HepG2 (cell line): ENCODE measurements around the gene TMEM135. TPM values are rescaled to one million over a fixed set of nuclear protein-coding genes. Genes with fewer than 3 reads are reported as not detected.

Source experiments
- ARID2 ChIP-seq: sonication (generic); formaldehyde crosslinking; IDR thresholded peaks from 2 replicates; pipeline ENCODE4 v1.8.1; 2022; ENCODE audit warnings: mild to moderate bottlenecking, missing genetic modification reagents, borderline replicate concordance
- CHCHD3 ChIP-seq: sonication (generic); formaldehyde crosslinking; IDR thresholded peaks from 2 replicates; pipeline ENCODE4 v1.8.0; 2022; ENCODE audit warnings: mild to moderate bottlenecking, missing genetic modification reagents, moderate library complexity
- FOXA1 ChIP-seq, 2 experiments: fragments of 450-650 bp in 1 of 2; sonication (generic) in 1 of 2; formaldehyde crosslinking in 1 of 2; IDR thresholded peaks; 2 replicates each; pipeline versions ENCODE4 v1.4.0 to v1.6.1; 2016 to 2020; ENCODE audit warnings: missing genetic modification reagents in 1 of 2
- HCFC1 ChIP-seq: fragments of 150-350 bp; IDR thresholded peaks from 2 replicates; pipeline ENCODE4 v1.6.1; 2014; ENCODE audit warnings: low read depth, low read length
- KDM5B ChIP-seq: sonication (generic); formaldehyde crosslinking; IDR thresholded peaks from 2 replicates; pipeline ENCODE4 v1.4.0; 2020; ENCODE audit warnings: missing genetic modification reagents, mild to moderate bottlenecking, borderline replicate concordance
- MED8 ChIP-seq: sonication (generic); formaldehyde crosslinking; IDR thresholded peaks from 2 replicates; pipeline ENCODE4 v1.8.1; 2023; ENCODE audit warnings: mild to moderate bottlenecking, missing genetic modification reagents; ENCODE audit not compliant: insufficient replicate concordance
- PPARG ChIP-seq: conservative IDR thresholded peaks from 2 replicates; pipeline ENCODE4 v1.6.1; 2016; ENCODE audit warnings: missing biosample characterization, missing genetic modification reagents
- RNF219 ChIP-seq: sonication (generic); formaldehyde crosslinking; IDR thresholded peaks from 2 replicates; pipeline ENCODE4 v1.5.0; 2020; ENCODE audit warnings: mild to moderate bottlenecking, missing genetic modification reagents
- SETDB1 ChIP-seq: sonication (generic); formaldehyde crosslinking; IDR thresholded peaks from 2 replicates; pipeline ENCODE4 v1.5.1; 2020; ENCODE audit warnings: missing genetic modification reagents, mild to moderate bottlenecking, borderline replicate concordance
- YY1 ChIP-seq: IDR thresholded peaks from 2 replicates; pipeline ENCODE4 v1.6.1; 2011; ENCODE audit warnings: low read length, low read depth, moderate library complexity, mild to moderate bottlenecking; ENCODE audit not compliant: insufficient read depth, insufficient replicate concordance
- ZNF12 ChIP-seq: sonication (generic); formaldehyde crosslinking; IDR thresholded peaks from 2 replicates; pipeline ENCODE4 v1.5.0; 2020; ENCODE audit warnings: missing genetic modification reagents
- ZNF484 ChIP-seq: sonication (generic); formaldehyde crosslinking; IDR thresholded peaks from 2 replicates; pipeline ENCODE4 v1.5.1; 2020; ENCODE audit warnings: mild to moderate bottlenecking, low read depth, missing genetic modification reagents, borderline replicate concordance
- ZNF563 ChIP-seq: sonication (generic); formaldehyde crosslinking; IDR thresholded peaks from 2 replicates; pipeline ENCODE4 v1.8.0; 2022; ENCODE audit warnings: mild to moderate bottlenecking, moderate library complexity, missing genetic modification reagents
- ZNF713 ChIP-seq: sonication (generic); formaldehyde crosslinking; IDR thresholded peaks from 2 replicates; pipeline ENCODE4 v1.4.0; 2020; ENCODE audit warnings: mild to moderate bottlenecking, missing genetic modification reagents
- polyA plus RNA-seq, 8 experiments: library from polyadenylated mRNA; depleted of rRNA in 3 of 8; stranded (reverse) in 7 of 8; unstranded in 1 of 8; fragments of >200 nt; fragmentation: Illumina TruSeq in 4 of 8; extraction: Trizol in 4 of 8; gene quantifications; 2 replicates each; pipeline versions ENCODE4 v1.2.1 to v1.2.3, GENCODE V29; 2011 to 2016; ENCODE audit warnings: low read depth in 4 of 8, missing spikeins in 1 of 8, mixed read lengths in 1 of 8; ENCODE audit not compliant: insufficient read depth in 1 of 8
- total RNA-seq, 5 experiments: library from RNA; depleted of rRNA; stranded (reverse); fragments of >200 nt; fragmentation: Illumina TruSeq; extraction: Trizol; gene quantifications; 2 replicates each; pipeline ENCODE4 v1.2.3, GENCODE V29; 2016; ENCODE audit warnings: low read depth in 1 of 5
- TF ChIP-seq, protein P1 (sequence below): sonication (generic); formaldehyde crosslinking; IDR thresholded peaks from 2 replicates; pipeline ENCODE4 v1.4.0; 2020; ENCODE audit warnings: mild to moderate bottlenecking, missing genetic modification reagents
- TF ChIP-seq, protein P2 (sequence below): sonication (generic); formaldehyde crosslinking; IDR thresholded peaks from 2 replicates; pipeline ENCODE4 v1.4.0; 2020; ENCODE audit warnings: missing genetic modification reagents

Gene TMEM135
- total and polyA plus RNA-seq, 2 of the 13 experiments (the other 11 are each of a cell fraction or from before 2014, with no cell fraction given), result 36.6 to 88.9 TPM

DNA sequence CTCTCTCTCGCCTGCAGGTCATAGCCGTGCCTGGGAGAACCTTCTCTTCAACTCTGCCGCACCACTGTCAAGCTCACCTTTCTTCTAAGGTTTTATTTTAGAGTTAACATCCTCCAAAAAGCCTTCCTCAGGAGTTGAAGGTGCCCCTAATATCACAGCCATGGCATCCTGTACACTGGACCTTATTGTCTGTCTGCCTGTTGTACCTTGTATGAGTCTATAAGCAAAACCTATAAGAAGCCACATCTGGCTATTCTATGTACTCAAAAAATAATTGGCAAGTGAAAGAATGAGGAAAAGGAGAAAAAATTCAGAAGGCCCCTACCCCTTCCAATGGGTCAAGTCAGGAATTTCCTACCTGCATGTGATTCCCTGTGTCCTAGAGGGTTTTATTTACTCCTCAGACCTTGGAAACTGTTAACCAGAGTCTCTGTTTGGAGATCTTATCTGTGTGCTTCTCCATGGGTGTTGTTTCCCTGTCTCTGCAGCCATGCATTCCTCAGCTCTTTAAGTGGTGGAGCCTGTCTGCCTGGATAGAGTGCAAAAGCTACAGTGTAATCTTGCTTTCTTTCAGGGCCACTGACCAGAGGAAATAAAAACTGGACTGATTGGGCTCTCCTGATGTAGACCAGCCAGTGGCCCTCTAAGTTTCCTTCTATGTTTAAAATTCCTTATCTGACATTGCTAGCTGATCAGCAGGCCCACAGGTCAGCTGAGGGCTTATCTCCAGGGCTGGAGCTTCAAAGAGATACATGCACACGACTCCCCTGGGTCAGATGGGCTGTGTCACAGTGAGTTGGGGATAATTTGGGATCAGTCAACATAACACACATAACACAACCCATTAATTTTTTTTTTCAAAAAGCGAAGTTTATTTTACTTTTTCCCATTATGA, 37.6 kb upstream of the TMEM135 start (continued):
- TF ChIP-seq, protein P1, sequence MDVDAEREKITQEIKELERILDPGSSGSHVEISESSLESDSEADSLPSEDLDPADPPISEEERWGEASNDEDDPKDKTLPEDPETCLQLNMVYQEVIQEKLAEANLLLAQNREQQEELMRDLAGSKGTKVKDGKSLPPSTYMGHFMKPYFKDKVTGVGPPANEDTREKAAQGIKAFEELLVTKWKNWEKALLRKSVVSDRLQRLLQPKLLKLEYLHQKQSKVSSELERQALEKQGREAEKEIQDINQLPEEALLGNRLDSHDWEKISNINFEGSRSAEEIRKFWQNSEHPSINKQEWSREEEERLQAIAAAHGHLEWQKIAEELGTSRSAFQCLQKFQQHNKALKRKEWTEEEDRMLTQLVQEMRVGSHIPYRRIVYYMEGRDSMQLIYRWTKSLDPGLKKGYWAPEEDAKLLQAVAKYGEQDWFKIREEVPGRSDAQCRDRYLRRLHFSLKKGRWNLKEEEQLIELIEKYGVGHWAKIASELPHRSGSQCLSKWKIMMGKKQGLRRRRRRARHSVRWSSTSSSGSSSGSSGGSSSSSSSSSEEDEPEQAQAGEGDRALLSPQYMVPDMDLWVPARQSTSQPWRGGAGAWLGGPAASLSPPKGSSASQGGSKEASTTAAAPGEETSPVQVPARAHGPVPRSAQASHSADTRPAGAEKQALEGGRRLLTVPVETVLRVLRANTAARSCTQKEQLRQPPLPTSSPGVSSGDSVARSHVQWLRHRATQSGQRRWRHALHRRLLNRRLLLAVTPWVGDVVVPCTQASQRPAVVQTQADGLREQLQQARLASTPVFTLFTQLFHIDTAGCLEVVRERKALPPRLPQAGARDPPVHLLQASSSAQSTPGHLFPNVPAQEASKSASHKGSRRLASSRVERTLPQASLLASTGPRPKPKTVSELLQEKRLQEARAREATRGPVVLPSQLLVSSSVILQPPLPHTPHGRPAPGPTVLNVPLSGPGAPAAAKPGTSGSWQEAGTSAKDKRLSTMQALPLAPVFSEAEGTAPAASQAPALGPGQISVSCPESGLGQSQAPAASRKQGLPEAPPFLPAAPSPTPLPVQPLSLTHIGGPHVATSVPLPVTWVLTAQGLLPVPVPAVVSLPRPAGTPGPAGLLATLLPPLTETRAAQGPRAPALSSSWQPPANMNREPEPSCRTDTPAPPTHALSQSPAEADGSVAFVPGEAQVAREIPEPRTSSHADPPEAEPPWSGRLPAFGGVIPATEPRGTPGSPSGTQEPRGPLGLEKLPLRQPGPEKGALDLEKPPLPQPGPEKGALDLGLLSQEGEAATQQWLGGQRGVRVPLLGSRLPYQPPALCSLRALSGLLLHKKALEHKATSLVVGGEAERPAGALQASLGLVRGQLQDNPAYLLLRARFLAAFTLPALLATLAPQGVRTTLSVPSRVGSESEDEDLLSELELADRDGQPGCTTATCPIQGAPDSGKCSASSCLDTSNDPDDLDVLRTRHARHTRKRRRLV (CRISPR knock-in tag), result no peak
- TF ChIP-seq ZNF484, result no peak
- no peak for TF ChIP-seq MED8 (CRISPR knock-in tag)
- TF ChIP-seq RNF219, result 0 out of 2 replicates have a peak, but pooled peaks have one; percentile 62
- TF ChIP-seq KDM5B (CRISPR knock-in tag), result no peak
- no peak for TF ChIP-seq CHCHD3 (CRISPR knock-in tag)
- no peak for TF ChIP-seq ZNF563 (CRISPR knock-in tag)
- TF ChIP-seq SETDB1 (CRISPR knock-in tag), result no peak
- TF ChIP-seq ZNF12 (CRISPR knock-in tag), result peak; percentile 44; the same call in 1 of the 2 replicates
- TF ChIP-seq HCFC1, result no peak
- TF ChIP-seq, protein P2, sequence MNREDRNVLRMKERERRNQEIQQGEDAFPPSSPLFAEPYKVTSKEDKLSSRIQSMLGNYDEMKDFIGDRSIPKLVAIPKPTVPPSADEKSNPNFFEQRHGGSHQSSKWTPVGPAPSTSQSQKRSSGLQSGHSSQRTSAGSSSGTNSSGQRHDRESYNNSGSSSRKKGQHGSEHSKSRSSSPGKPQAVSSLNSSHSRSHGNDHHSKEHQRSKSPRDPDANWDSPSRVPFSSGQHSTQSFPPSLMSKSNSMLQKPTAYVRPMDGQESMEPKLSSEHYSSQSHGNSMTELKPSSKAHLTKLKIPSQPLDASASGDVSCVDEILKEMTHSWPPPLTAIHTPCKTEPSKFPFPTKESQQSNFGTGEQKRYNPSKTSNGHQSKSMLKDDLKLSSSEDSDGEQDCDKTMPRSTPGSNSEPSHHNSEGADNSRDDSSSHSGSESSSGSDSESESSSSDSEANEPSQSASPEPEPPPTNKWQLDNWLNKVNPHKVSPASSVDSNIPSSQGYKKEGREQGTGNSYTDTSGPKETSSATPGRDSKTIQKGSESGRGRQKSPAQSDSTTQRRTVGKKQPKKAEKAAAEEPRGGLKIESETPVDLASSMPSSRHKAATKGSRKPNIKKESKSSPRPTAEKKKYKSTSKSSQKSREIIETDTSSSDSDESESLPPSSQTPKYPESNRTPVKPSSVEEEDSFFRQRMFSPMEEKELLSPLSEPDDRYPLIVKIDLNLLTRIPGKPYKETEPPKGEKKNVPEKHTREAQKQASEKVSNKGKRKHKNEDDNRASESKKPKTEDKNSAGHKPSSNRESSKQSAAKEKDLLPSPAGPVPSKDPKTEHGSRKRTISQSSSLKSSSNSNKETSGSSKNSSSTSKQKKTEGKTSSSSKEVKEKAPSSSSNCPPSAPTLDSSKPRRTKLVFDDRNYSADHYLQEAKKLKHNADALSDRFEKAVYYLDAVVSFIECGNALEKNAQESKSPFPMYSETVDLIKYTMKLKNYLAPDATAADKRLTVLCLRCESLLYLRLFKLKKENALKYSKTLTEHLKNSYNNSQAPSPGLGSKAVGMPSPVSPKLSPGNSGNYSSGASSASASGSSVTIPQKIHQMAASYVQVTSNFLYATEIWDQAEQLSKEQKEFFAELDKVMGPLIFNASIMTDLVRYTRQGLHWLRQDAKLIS (CRISPR knock-in tag), result peak; percentile 70; the same call in 1 of the 2 replicates
- peak; percentile 78 for TF ChIP-seq PPARG (CRISPR knock-in tag)
- TF ChIP-seq FOXA1 (IDR thresholded peaks at IDR 0.05), result no peak
- peak; percentile 67 for TF ChIP-seq FOXA1 (CRISPR knock-in tag; IDR thresholded peaks at IDR 0.05)
- TF ChIP-seq ARID2 (CRISPR knock-in tag), result no peak
- peak; percentile 38 for TF ChIP-seq YY1
- TF ChIP-seq ZNF713, result no peak
